ENCODE data around the gene GRIFIN.
"Not testable (repeated sequence)": the region's sequence is repeated elsewhere in the genome, so short reads cannot be mapped to it uniquely, and the experiment has no call there.

The GRIFIN gene

DNA sequence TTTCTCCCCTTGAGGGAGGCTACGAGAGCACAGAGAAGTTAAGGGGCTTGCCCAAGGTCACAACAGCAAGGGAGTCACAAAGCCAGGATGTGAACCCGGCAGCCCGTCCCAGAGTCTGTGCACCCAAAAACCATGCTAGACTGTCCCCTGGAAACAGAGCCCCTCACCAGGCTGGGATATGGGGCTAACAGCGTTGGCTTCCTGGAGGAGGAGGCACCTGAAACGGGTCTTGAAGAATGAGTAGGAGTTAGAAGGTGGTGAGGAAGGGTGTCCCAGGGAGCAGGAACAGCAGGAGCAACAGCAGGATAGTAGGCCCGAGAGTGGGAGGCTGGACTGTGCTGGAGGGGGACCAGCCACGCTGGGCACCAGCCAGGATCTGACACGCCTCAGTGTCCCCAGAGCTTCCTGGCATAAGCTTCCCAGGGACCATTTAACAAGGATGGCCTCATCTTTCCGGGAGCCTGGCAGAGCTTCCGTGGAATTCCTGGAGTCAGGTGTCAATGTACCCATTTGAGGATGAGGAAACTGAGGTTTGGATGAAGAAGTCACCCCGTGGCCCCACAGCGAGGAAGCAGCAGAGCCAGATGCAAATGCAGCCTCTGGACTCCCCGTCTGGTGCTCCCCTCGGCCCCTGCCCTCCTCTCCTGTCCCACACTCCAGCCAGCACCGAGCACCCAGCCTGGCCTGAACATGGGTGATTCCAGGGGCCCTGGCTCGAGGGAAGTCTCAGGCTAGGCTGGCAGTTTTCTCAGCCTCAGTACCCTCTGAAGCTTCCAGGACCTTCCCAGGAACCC, 3.3 kb upstream of the GRIFIN start:
- no peak for DNase-seq (ENCODE audit: low spot score)

DNA sequence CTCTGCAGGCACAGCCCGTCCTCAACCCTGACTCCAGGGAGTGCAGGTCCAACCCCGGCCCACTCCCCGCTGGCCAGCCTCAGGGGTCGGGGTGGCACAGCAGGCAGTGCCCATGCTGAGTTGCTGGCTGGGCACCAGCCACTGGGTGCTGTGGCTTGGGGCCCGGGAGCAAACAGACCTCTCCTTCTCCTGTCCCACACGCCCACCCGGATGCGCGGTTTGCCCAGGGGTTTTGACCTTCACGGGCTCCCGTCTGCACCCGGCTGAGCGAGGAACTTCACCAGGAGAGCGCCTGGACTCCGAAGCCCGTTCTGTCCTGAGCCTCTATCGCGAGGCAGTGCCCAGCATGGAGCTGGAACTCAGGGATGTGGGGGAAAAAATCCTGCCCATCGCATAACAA, 2.6 kb upstream of the GRIFIN start:
- DNase-seq (ENCODE audit: low spot score) = no peak
- FAIRE-seq = no peak

More for the DNA sequence above, 3.3 kb upstream of the GRIFIN start:
- peak; percentile 69 for FAIRE-seq

DNA sequence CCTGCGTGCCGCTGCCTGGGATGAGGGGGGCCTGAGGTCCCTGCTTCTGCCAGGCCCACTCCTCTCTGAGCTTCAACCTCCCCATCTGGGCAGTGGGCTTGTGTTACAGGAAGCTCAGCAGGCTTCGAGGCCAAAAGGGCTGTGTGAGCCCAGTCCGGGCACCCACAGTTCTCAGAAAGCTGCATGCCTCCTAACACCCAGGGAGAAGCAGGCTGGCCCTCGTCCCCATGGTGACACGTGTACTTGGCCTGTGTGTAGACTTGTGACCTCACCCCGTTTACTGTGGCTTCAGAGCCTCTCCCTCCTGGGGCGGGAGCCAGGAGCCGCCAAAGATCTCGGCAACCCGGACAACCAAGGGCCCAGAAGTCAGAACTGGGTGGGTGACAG, 2.2 kb upstream of the GRIFIN start:
- FAIRE-seq = peak; percentile 98
- DNase-seq (ENCODE audit: low spot score) = no peak

DNA sequence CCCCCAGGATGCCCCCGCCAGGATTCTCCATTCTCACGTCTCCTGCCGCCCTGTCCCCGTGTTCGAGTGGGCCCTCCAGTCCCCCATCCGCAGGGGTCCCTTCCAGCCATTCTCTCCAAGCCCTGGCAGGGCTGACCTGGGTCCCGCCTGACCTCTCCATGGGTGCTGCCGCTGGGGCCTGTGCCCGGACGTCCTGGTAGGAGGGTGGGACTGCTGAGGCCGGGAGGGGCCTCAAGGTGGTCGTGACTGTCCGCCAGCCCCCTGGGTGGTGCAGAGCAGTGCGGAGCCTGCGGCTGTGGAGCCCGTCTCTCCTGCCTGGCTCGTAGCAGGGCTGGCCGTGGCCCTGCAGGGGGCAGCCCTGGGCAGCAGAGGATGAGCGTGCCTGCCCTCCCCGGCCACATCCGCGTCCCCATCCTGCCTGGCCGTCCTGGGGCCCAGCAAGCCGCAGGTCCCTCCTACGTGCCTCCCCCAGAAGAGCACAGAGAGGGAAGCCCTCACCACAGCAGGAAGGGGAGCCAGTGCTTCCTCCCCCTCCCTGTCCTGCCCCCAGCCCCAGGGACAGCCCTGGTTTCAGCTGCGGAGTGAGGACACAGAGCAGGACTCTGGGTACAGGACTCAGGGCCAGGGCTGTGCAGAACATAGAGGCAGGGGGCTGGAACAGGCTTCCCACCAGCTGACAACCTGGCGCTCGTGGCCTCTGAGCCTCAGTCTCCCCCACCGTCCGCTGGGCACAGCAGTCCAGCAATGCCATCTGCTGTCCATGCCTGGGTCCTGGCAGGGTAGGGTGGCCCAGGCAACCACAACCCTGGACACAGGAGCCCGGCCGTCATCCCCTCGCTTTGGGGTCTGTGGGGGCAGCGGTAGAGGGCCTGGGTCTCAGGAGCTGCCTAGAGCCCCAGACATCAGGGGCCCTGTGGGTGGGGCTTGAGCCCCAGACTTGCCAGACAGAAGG, 1.5 kb upstream of the GRIFIN start:
- FAIRE-seq = peak; percentile 98
- DNase-seq (ENCODE audit: low spot score) = peak; percentile 88

DNA sequence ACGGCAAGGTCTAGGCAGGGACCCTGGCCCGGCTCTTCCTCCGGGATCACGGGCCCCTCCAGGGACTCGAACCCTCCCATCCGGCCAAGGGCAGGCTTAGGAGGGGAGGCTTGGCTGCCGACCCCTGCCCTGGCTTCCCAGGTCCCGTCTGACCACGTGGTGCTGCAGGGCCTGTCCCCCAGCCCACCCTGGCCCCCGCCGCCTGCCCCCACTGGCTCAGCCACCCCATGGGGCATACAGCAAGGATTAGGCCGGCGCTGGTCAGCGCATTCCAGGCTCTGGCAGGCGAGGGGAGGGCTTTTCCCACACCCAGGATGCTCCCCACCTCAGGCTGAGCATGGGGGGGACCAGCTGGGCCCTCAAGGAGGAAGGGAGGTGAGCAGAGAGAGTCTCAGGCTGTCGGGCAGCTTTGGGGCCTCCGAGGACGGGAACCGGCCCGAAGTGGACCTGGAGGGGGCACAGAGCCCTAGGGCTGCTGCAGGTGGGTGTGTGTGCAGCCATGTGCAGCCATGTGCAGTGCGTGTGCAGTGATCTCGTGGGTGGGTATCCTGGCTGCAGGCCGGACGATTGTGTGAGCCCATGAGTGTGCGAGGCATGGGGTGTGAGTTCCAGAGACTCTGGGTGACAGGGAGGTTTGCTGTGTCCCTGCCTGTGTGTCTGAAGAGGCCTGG, 713 bp upstream of the GRIFIN start:
- FAIRE-seq = peak; percentile 50
- DNase-seq (ENCODE audit: low spot score) = no peak

DNA sequence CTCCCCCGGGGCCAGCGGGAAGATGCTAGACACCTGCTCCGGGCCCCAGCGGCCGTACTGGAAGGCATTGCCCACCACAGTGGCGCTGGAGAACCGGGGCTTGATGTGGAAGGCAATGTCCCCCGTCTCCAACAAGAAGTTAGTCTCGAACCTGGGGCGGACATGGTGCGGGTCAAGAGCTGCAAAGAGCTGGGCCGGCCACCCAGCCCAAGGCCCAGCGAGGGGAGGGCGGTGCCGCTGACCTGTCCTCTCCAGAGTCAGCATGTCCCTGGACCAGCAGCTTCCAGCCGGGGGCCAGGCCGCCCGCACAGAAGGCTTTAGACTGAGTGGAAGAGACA, 551 bp downstream of the GRIFIN start:
- FAIRE-seq (peak; percentile 32), DNase-seq (ENCODE audit: low spot score) (no peak)

DNA sequence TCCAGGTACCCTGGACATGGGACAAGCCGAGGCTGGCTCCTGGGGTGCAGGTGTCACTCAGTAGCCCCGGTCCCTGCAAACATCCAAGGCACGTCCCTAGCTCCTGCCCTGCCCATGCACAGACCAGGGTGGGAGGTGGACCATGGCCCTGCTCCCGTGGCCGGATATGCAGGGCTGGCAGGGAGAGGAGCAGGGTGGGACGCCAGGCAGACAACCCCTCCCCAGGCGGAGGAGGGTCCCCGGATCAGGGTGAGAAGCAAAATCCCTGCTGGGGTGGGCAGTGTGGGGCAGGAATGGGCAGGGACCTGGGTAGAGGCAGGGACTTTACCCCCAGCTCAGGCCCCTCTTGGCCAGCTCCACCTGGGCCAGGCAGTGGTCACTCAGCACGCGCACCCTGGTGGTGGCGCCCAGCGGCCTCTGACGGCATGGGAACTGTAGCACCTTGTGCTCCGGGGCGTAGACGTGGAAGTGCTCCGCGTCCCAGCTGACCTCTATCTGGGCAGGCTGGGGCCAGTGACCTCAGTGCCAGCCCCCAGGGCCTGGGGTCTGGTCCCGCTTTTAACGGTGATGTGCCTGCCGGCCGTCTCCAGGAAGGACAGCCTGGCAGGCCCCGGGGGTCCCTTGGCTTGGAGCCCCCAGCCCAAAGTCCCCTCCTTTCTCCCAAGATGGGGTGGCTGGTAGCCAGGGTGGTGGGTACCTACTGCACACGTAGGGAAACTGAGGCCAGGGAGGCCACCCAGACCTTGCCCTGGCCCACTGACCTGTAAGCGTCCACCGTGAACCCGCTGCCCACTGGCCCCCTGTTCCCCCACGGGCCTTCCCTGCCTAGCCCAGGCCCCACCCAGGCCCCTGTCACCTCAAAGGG, 1.2 kb downstream of the GRIFIN start:
- peak; percentile 65 for FAIRE-seq
- no peak for DNase-seq (ENCODE audit: low spot score)

DNA sequence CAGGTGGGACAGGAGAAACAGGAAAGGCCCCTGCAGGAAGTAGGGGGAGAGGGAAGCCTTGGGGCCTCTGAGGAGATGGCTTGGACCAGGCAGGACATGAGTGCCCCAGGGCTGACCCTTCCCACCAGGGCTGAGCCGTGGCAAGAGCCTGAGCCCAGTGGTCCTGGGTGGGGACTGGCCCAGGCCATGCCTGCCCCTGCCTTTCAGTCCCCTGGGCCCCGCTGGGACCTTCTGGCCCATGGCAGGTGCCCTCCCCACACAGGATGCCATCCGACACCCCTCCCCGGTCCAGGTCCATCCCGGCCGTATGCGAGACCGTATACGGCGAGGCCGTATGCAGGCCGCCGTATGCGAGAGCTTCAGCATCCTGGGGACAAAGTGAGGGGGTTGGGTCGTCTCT, 2.0 kb downstream of the GRIFIN start:
- DNase-seq (ENCODE audit: low spot score) (no peak), FAIRE-seq (no peak)

DNA sequence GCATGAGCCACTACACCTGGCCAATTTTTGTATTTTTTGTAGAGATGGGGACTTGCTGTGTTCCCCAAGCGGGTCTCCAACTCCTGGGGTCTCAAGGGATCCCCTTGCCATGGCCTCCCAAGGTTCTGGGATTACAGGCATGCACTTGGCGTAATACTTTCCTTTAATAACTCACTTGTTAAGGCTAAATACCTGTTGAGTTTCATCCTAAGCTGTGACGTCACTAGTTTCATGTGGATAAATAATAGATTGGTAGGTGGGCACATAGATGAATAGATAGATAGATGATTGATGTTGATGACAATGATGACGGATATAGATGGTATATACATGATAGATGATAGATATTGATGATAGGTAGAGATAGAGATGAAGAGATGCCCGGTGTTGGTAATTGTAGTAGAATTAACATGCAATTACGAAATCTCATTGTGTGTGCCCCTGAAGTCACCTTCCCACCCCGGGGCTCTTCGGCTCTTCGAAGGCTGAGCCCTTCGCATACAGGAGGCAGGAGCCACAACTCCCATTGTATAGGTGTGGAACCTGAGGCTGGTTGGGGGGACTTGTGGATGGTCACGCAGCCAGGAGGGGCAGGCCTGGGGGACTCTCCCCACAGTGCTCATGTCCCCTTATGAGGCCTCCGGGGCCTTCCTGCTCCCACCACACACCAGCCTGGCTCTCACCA, 2.6 kb downstream of the GRIFIN start:
- no peak for DNase-seq (ENCODE audit: low spot score)
- FAIRE-seq = peak; percentile 92

DNA sequence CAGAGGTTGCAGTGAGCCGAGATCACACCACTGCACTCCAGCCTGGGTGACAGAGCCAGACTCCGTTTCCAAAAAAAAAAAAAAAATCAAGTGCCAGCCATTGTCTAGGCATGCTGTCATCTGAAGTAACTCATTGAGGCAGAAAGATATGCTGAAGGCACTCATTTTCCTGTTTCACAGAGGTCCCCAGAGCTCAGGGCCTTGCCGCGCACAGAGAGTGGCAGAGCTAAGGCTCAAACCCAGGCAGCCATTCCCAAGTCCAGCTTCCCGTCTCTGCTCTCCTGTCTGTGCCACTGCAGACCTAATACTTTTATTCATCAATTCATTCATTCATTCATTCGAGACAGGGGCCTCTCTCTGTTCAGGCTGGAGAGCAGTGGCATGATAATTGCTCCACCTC, 3.5 kb downstream of the GRIFIN start:
- FAIRE-seq (no peak), DNase-seq (ENCODE audit: low spot score) (no peak)

DNA sequence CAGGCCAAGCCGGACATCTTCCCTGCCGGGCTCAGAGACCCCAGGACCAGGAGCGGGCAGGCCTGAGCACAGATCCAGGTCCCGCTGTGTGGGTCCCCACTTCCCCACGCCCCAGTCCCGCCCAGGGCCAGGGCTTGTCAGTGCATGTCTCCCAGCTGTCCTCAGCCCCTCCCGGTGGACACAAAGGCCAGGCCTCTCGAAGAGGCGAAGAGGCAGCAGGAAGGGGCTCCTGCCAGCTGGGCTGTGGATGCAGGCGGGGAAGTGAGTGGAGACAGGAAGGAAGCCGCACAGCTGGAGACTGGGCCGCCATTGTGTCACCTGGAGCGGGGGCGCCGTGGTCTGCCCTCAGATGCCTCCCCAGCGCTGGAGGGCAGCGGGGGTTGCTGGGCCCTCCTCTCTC, 4.8 kb downstream of the GRIFIN start:
- DNase-seq (ENCODE audit: low spot score) (no peak), FAIRE-seq (peak; percentile 93)

DNA sequence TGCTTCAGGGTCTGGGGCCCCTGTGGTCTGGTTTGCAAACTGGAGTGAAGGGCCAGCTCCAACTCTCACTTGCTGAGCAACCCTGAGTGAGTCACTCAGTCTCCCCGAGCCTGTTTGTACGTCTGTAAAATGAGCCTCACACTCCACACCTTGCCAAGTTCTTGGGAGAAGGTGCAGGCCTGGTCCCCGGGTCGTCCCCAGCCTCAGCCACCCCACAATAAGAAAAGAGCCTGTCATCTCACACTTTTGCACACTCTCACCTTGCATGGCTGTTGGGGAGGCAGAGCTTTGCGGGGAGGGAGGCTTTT, 5.2 kb downstream of the GRIFIN start:
- FAIRE-seq = no peak
- peak; percentile 74 for DNase-seq (ENCODE audit: low spot score)

DNA sequence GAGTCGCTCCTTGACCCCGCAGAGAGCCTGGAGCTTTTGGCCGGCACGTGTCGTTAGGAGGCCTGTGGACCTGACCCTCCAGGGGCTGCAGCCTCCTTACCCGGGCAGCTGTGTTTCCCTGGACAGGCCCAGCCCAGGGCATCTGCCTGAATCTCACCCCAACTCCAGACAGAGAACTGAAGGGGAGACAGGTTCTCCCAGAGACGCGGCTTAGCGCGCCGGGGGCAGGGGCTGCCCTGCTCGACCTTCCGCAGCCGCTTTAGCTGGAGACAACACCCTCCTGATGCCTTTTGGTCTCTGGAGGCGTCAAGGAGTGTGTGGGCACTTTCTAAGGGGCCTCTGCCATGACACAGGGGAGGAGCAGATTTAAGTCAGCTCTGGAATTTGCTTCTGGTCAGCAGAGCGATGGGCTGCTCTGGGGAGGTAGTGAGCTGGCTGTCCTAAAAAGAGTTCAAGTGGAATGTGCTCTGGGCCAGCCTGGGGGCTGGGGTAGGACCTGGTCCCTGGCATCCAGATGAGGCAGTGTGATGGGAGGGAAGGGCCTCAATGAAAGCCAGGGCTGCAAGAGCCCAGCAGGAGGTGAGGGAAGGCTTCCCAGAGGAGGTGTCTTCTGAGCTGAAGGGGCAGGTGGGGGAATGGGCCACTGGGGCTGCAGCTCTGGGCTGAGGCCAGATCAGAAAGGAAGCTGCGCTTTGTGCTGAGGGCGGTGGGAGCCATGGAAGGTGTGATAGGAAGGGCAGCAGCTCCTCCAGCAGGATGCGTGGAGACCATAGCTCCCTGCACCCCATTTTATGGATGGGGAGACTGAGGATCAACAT, 5.8 kb downstream of the GRIFIN start:
- no peak for DNase-seq (ENCODE audit: low spot score)
- peak; percentile 91 for FAIRE-seq

DNA sequence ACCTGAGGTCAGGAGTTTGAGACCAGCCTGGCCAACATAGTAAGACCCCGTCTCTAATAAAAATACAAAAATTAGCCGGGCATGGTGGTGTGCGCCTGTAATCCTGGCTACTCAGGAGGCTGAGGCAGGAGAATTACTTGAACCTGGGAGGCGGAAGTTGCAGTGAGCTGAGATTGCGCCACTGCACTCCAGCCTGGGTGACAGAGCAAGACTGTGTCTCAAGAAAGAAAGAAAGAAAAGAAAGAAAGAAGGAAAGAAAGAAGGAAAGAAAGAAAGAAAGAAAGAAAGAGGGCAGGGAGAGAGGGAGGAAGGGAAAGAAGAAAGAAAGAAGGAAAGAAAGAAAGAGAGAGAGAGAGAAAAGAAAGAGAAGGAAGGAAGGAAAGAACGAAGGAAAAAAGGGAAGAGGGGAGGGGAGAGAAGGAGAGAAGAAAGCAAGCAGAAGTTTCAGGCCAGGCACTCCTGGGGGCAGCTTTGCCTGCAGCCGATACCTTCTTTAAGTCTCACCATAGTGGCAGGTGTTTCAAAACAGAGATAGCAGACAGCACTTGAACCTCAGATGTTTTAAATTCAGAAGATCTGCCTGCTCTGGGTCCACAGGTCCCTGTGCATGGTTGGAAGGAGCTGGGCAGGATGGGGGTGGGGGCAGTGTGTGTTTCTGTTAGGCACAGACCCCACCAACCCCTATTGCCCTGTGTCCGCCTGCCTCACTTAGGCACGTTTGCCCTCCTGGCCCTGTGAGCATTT, 6.6 kb downstream of the GRIFIN start:
- DNase-seq (ENCODE audit: low spot score) = not testable (repeated sequence)
- peak; percentile 81 for FAIRE-seq

DNA sequence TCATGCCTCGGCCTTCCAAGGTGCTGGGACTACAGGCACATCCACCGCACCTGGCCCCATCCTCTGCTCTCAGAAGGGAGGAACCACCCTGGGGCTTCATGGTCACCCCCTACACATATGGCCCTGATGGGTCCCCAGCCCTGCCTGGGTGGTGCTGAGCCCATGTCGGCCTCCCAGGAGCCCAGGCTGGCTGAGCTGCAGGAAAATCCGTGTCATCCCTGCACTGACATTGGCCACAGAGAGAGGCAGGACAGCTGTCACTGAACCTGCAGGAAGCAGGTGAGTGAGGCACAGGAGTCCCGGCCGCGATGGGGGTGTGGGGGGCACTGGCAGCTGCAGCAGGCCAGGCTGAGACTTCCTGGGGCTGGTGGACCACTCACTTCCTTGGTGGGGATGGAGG, 8.0 kb downstream of the GRIFIN start:
- FAIRE-seq = no peak

DNA sequence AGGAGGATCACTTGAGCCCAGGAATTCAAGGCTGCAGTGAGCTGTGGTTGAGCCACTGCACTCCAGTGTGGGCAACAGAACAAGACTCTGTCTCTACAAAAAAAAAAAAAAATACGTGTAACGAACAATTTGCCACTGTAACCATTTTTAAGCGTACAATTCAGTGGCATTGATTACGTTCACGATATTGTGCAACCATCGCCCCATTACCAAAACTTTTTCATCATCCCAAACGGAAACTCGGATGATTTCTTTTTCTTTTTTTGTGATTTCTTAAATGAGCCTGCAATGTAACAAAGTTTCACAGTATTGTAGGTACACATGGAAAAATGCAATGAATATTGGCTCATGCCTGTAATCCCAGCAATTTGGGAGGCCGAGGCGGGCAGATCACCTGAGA, 9.5 kb downstream of the GRIFIN start:
- FAIRE-seq (no peak), DNase-seq (ENCODE audit: low spot score) (no peak)

More for the DNA sequence above, 8.0 kb downstream of the GRIFIN start:
- DNase-seq (ENCODE audit: low spot score) = no peak

DNA sequence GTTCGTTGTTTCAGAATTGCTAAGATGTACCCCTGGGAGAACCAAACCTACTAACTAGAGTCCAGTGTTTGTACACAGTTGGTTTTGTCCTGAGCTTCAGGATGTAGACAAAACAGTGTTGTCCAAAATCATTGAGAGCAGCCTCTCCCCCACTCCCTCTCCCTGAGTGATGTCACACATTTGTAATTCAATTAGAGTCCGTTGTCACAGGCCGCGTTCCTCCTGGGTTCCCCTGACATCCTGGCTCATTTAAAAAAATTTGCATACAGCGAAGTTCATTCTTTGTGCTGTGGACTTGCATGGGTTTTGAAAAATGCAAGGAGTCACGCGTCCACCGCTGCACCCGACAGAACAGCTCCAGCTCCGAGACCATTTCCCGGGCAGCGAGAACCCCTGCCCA, 10.3 kb downstream of the GRIFIN start:
- DNase-seq (ENCODE audit: low spot score) = no peak
- no peak for FAIRE-seq

DNA sequence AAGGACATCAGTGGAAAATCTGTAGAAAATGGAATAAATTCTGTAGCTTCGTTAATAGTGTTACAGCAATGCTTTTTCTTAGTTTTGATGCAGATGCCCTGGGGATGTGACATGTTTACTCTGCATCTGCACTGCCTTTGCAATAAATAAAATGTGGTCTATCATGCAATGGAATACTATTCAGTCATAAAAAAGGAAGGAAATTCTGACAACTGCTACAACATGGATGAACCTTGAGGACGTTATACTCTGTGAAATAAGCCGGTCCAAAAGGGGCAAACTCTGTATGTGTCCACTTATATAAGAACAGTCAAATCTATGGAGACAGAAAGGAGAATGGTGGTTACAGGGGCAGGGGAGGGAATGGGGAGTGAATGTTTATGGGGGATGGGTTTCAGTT, 13.5 kb downstream of the GRIFIN start:
- FAIRE-seq (no peak), DNase-seq (ENCODE audit: low spot score) (no peak)

Measured in urothelium cell line (cell line).